Type B pancreatic cell (in vitro differentiated cells): Measurements from ENCODE around the gene KLK1. TPM values are rescaled to one million over a fixed set of nuclear protein-coding genes. Genes with fewer than 3 reads are reported as not detected.

Experiments used
- DNase-seq: peaks from one replicate; pipeline ENCODE4 v3.0.0; 2021; ENCODE audit warnings: mixed read lengths; ENCODE audit not compliant: unreplicated experiment; ENCODE audit errors: extremely low spot score
- H3K27ac Mint-ChIP-seq: 2 replicates; pipeline ENCODE4 v1.8.0; 2021; ENCODE audit warnings: mild to moderate bottlenecking, mixed read lengths
- H3K27me3 Mint-ChIP-seq: 2 replicates; pipeline ENCODE4 v1.8.0; 2021; ENCODE audit warnings: mixed read lengths
- H3K36me3 Mint-ChIP-seq: 2 replicates; pipeline ENCODE4 v1.8.0; 2021; ENCODE audit warnings: mixed read lengths
- H3K4me1 Mint-ChIP-seq: one replicate; pipeline ENCODE4 v1.8.0; 2021; ENCODE audit warnings: mixed read lengths; ENCODE audit not compliant: unreplicated experiment
- H3K4me3 Mint-ChIP-seq: 2 replicates; pipeline ENCODE4 v1.8.0; 2021; ENCODE audit warnings: mild to moderate bottlenecking, mixed read lengths
- H3K9me3 Mint-ChIP-seq: 2 replicates; pipeline ENCODE4 v1.8.0; 2021; ENCODE audit warnings: mixed read lengths
- CTCF ChIP-seq: fragments of 200-600 bp; sonication (generic); conservative IDR thresholded peaks from 2 replicates; pipeline ENCODE4 v1.5.0; 2021; ENCODE audit warnings: antibody characterized with exemption, mild to moderate bottlenecking
- total RNA-seq: library from RNA; stranded (reverse); gene quantifications from 2 replicates; pipeline ENCODE4 v1.2.1, GENCODE V29; 2021; ENCODE audit warnings: low replicate concordance

KLK1 gene
- total RNA-seq, 1 donor from 2014 or later, result 1.5 TPM

- H3K27ac Mint-ChIP-seq, result peak overlapping the region; percentile 91
- no peaks in the 10 kb centered on the region for H3K9me3 Mint-ChIP-seq
- DNase-seq, result no peak
- peak overlapping the region; percentile 76 for H3K4me3 Mint-ChIP-seq
- peaks cover 13% of the 10 kb centered on the region for H3K36me3 Mint-ChIP-seq
- no peaks in the 10 kb centered on the region for H3K27me3 Mint-ChIP-seq
- peaks cover 19% of the 10 kb centered on the region for H3K4me1 Mint-ChIP-seq
- no peak for TF ChIP-seq CTCF
These were observed 22.5 kb downstream of the KLK1 start for GRCh38 chr19:50801107-50801506.

- H3K4me3 Mint-ChIP-seq, result no peak overlapping the region
- H3K27me3 Mint-ChIP-seq, result no peaks in the 10 kb centered on the region
These were observed 24.1 kb downstream of the KLK1 start for GRCh38 chr19:50799547-50799851.

DNA sequence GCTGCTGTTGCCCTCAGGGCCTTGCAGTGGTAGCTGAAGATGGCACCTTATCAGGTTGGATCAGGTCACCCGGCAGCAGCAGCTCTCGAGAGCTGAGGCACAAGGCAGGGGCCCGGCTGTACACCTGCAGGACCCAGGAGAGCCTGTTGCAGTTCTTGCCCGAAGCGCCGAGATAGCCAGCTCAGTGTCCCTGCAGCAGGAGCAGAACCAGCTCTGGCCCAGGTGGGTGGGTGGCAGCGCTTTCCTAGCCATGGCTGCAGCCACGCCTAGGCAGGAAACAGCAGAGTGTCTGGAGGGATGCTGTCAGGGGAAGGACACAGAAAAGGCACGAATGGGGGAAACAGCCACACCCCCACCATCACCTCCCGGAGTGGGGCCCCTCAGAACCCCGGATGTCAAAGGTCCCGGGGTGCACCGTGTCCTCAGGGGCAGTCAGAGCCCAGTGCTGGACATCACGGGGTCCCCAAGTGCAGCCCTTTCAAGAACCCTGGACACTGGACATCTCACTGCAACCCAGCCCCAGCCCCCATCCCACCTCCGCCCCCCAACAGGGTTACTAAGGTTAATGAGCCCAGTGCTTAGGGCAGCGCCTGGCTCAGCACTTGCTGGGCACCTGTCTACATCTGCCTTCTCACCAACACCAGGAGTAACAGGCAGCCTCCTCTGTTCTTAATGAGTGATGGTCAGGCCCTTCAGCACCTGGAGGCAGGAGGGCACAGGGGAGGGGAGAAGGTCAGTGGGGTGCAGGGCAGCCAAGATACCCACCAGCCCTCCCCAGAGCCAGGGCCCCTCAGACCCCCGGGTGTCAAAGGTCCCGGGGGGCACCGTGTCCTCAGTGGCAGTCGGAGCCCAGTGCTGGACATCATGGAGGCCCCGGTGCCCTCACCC lies 24.7 kb downstream of the KLK1 start:
- Mint-ChIP-seq H3K9me3 (no peaks in the 10 kb centered on the region), H3K4me1 (peaks cover 11% of the 10 kb centered on the region), H3K36me3 (peaks cover 9% of the 10 kb centered on the region), H3K27ac (no peak overlapping the region), H3K4me3 (no peak overlapping the region), H3K27me3 (no peaks in the 10 kb centered on the region)
- no peak for DNase-seq
- no peak for TF ChIP-seq CTCF

More at GRCh38 chr19:50799547-50799851, 24.1 kb downstream of the KLK1 start:
- Mint-ChIP-seq H3K9me3 (no peaks in the 10 kb centered on the region), H3K27ac (no peak overlapping the region), H3K4me1 (peaks cover 13% of the 10 kb centered on the region), H3K36me3 (peaks cover 12% of the 10 kb centered on the region)
- DNase-seq, result no peak
- TF ChIP-seq CTCF, result no peak

DNA sequence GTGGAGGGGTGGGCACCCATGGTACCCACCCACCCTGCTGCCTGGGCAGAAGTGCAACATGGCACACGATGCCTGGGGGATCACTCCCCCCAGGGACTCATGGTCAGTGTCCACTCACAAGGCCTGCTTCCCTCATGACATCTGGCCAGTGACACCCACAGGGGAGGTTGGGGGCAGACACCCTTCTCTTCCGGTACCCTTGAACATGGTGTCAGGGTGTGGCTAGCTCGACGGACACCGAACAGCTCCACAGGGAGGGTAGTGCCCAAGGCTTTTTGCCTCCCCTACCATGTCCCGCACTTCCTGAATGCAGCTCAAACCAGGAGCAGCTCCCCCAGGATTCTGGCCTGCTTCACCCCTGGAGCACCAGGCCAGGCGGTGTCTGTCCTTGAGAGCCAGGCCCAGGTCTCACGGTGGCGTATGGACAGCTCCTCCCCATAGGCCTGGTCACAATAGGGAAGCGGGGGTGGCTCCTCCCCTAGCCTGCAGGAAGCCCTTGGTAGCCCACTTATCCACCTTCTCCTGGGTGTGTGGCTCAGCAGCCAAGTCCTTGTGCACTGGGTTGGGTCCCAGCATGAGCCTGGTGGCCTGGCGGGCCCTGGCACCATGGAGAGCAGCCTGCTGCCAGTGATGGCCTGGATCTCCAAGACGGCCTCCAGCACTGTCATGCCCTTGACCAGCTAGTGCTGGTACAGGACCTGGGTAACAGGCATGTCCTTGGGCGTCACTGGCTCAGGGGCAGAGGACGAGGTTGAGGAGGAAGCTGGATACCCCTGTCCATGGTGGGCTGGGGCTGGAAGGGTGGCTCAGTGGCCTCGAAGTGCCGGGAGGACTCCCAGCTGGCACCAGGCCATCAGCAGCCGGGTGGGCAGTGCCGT lies 25.6 kb downstream of the KLK1 start:
- peaks cover 9% of the 10 kb centered on the region for H3K36me3 Mint-ChIP-seq
- H3K27ac Mint-ChIP-seq, result no peak overlapping the region
- H3K27me3 Mint-ChIP-seq, result no peaks in the 10 kb centered on the region
- no peak overlapping the region for H3K4me3 Mint-ChIP-seq
- peaks cover 11% of the 10 kb centered on the region for H3K4me1 Mint-ChIP-seq
- H3K9me3 Mint-ChIP-seq, result no peaks in the 10 kb centered on the region
- no peak for DNase-seq
- no peak for TF ChIP-seq CTCF

DNA sequence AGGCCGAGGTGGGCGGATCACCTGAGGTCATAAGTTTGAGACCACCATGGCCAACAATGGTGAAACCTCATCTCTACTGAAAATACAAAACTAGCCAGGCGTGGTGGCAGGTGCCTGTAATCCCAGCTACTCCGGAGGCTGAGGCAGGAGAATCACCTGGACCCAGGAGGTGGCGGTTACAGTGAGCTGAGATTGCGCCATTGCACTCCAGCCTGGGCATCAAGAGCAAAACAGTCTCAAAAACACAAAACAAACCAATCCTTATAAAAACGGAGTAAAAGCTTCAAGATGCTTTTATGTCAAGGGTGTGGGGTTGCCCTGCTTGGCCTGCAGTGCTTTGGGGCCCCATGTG lies 26.2 kb downstream of the KLK1 start:
- Mint-ChIP-seq H3K27me3 (no peaks in the 10 kb centered on the region), H3K27ac (no peak overlapping the region), H3K9me3 (no peaks in the 10 kb centered on the region), H3K36me3 (peaks cover 9% of the 10 kb centered on the region), H3K4me3 (no peak overlapping the region), H3K4me1 (peaks cover 6% of the 10 kb centered on the region)
- DNase-seq, result no peak
- no peak for TF ChIP-seq CTCF
